GM13976 (cell line): ENCODE measurements around the gene OOSP4A.

Experiments used
- DNase-seq: peaks from one replicate; pipeline ENCODE4 v3.0.0; 2012; ENCODE audit warnings: low spot score
- CTCF ChIP-seq: IDR thresholded peaks from 2 replicates; pipeline ENCODE4 v1.5.1; 2012; ENCODE audit warnings: borderline replicate concordance, mild to moderate bottlenecking; ENCODE audit not compliant: insufficient read depth; ENCODE audit errors: extremely low read depth, missing control alignments, control extremely low read depth
- in situ Hi-C: fragments of 300-500 bp; cut with MboI; formaldehyde crosslinking; loops from one replicate; pipeline ENCODE4 v1.12.0; 2022; ENCODE audit warnings: low sequenced_read_pairs, mixed read lengths, inconsistent platforms; ENCODE audit not compliant: unreplicated experiment

OOSP4A gene

GRCh38 chr11:59938718-59939117, 25.1 kb upstream of the OOSP4A start:
- in situ Hi-C loops, result no loop called here

GRCh38 chr11:59939482-59939881, 24.4 kb upstream of the OOSP4A start:
- in situ Hi-C loops, result no loop called here
- no peak for TF ChIP-seq CTCF
- DNase-seq, result no peak

More at GRCh38 chr11:59938718-59939117, 25.1 kb upstream of the OOSP4A start:
- no peak for DNase-seq
- TF ChIP-seq CTCF, result no peak

- in situ Hi-C loops, result no loop called here
- DNase-seq, result no peak
- no peak for TF ChIP-seq CTCF
These were observed 22.7 kb upstream of the OOSP4A start for GRCh38 chr11:59941091-59941490.

GRCh38 chr11:59943997-59944714, 19.7 kb upstream of the OOSP4A start:
- DNase-seq, result no peak
- no peak for TF ChIP-seq CTCF
- in situ Hi-C loops, result no loop called here

GRCh38 chr11:59944720-59945119, 19.1 kb upstream of the OOSP4A start:
- in situ Hi-C loops, result no loop called here
- DNase-seq, result no peak
- no peak for TF ChIP-seq CTCF

GRCh38 chr11:59953463-59954218, 10.2 kb upstream of the OOSP4A start:
- in situ Hi-C loops, result no loop called here
- no peak for DNase-seq
- TF ChIP-seq CTCF, result no peak
